Endometrium (tissue), 2 donors: Measurements from ENCODE around the gene TMEM53.
"Not testable (repeated sequence)": the region's sequence is repeated elsewhere in the genome, so short reads cannot be mapped to it uniquely, and the experiment has no call there.

Experiments used
- FAIRE-seq: peaks from 2 replicates; lab custom pipeline; 2012; peaks lifted over from hg19 to GRCh38; lab: Jason Lieb, UNC
- donor health status: control.
- donor health status: control.

TMEM53 gene

DNA sequence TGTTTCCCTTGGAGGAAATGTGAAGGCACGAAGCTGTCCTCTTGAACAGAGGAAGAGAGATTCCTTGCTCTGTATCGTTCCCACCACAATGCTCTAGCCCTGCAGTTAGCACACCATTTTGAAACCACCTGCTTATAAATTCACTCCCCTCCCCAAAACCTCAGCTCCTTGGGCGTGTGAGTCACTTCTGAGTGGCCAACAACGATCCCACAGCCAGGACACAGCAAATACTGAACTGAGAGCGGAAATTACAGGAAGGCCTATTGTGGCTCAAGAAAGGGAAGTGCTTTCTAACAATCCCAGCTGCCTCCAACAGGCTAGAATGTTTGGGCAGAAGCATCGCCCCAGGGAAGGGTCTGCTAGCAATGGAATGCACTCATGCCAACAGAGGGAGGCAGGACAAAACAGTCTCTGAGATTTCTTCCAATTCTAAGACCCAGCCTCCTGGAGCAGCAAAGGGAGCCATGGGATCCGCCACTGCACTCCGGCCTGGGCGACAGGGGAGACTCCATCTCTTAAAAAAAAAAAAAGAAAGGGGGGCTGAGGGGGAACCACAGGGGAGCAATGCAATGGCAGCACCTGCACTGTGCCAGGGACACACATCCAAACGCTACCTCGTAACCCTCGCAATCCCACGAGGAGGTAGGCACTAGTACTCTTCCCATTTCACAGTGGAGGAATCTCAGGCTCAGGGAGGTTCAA, 1.9 kb downstream of the TMEM53 start:
- FAIRE-seq: no peak

DNA sequence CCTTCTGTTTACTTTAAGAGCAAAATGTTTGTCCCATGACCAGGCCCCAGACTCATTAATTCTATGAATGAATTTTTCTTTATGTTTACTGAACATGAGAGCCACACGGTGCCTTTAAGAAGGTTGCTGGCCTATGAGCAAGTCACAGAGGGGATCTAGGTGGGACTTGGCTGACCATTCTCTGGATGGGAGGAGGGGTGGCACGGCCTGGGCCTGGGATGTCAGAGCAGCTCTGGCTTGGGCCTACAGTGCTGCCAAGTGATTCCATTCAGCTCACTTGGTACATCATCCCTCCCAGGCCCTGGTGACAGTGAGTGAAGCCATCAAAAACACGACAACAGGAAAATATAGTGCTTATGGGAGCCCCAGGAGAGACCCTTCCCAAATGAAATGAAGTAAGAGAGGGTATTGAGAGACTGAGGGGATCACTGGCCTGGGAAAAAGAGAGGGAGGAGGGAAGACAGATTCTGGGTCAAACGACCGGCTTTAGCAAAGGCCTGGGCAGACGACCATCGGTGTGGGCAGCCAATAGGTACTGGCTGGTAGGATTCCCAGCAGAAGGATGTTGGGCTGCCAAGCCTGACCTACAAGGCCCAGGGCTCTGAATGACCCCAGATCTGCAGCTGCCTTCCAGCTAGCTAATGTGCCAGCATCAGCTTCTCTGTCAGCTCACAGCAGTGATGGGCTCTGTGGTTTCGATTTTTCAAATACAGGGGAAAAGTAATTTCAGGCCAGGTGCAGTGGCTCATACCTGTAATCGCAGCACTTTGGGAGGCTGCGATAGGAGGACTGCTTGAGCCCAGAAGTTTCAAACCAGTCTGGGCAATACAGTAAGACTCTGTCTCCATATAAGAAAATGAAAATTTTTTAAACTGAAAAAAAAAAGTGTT, 3.3 kb downstream of the TMEM53 start:
- FAIRE-seq: no peak

DNA sequence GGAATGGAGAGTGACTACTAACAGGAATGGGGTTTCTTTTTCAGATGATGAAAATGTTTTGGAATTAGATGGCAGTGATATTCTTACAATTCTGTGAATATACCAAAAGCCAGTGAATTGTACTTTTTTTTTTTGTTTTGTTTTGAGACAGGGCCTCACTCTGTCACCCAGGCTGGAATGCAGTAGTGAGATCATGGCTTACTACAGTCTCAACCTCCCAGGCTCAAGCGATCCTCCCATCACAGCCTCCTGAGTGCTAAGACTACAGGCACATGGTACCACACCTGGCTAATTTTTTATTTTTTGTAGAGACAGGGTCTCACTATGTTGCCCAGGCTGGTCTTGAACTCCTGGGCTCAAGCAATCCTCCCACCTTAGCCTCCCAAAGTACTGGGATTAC, 7.6 kb downstream of the TMEM53 start:
- not testable (repeated sequence) for FAIRE-seq

GRCh38 chr1:44664730-44665370, 9.4 kb downstream of the TMEM53 start:
- FAIRE-seq: no peak

DNA sequence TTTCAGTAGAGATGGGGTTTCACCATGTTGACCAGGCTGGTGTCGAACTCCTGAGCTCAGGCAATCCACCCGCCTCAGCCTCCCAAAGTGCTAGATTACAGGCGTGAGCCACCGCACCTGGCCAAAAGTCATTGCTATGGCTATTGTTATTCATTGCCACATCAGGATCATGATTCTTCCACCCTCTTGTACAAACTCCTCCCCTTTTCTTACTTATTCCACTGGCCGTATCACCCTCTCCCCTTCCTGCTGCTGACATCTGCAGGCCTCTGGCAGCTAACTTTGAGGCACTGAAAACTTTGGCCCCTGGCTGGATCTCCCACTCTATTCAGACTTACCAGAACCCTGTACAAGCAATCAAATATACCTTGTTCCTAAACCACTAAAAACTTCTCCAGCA, 10.9 kb downstream of the TMEM53 start:
- no peak for FAIRE-seq

GRCh38 chr1:44662683-44663030, 11.6 kb downstream of the TMEM53 start:
- no peak for FAIRE-seq

DNA sequence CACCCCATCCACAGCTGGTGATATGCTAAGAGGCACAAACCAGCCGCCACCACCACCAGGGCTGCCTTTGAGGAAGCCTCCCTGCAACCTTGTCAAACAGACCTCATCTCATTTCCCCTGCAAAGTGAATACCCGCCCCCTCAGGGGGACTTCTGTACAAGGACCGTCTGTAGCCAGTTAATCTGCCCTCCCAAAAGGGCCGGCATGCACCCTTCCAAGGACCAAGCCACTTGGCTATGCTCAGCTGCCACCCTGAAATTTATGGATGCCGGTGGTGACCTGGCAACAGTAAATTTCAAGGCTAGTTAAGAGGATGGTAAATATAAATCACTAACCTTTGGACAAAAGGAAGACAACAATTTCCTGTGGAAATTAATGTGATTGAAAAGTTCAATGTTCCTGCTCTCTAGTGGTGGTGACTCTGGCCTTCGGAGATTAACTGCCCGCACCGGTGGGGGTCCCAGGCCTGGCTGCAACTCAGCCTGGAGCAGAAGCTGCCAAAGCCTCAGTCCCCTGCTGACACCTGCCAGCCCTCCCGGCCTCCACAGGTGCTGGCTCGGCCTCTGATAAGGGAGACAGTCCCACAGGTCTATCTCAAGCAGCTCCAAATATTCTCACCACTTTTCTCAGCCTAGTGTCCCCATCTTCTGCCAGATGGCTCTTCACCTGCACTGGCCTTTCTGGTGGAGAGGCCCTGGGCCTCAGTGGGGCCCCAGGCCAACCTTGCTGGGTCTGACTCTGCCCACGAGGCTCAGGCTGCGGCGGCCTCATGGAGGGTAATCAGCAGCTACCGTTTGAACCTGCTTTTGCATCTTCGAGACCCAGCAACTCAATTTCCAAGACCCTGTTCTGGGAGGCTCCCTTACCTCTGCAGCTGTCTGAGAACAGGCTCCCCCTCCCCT, 12.2 kb downstream of the TMEM53 start:
- FAIRE-seq: no peak

GRCh38 chr1:44660176-44660575, 14.1 kb downstream of the TMEM53 start:
- FAIRE-seq: no peak

- no peak for FAIRE-seq
Measured at GRCh38 chr1:44659566-44659965, 14.7 kb downstream of the TMEM53 start.

- FAIRE-seq: no peak
Measured at GRCh38 chr1:44655609-44656008, 18.7 kb downstream of the TMEM53 start.

DNA sequence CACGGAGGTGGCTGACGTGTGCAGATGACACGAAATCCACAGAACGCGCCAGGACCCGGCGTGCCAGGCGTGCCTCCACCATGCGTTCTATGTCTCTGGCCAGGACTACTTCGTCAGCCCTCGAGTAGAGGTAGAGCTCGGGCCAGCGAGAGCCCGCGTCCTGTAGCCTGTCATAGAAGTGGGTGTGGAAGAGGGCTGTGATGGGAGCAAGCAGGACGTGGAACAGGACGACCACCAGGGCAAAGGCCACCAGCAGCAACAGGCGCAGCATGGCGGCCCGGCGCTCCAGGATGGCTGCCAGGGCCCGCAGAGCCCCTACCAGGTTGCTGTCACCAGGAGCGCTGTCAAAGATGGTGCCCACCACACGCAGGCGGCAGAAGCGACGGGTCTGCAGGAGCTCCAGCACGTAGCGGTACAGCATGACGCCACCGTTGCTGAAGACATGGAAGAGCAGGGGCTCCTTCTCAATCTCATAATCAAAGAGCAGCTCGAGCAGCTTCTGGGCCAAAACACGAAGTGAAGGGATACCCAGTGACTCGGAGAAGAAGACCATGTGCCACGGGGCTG, 19.6 kb downstream of the TMEM53 start:
- no peak for FAIRE-seq

- no peak for FAIRE-seq
Measured at GRCh38 chr1:44653107-44653964, 20.9 kb downstream of the TMEM53 start.

DNA sequence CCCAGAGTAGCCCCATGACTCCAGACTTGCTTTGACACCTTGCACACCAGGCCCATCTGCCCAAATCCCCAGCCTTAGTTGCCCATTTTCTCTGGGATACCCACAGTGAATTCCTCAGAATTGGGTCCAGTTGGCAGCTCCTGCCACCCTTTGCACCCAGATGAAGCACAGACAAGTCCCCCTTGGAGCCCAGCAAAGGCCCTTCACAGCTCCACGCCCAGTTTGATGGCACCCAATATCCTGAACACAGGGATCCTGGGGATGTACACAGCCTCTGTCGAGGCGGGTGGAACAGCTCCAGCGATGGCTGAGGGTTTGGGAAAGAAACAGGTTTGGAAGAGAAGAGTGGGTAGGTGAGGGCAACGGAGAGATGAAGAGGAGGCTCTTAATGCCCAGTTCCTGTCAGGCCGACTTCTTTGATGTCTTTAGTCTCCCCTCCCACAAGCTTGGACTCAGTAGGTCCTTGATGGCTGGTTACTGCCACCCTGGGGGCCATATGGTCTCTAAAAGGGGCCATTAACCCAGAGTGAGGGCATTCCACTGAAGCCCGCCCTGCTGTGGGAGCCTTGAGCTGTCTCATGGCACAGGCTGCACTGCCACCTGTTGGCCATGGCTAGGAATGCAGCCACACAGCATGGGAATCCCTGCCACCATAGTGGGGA, 21.7 kb downstream of the TMEM53 start:
- FAIRE-seq: no peak

DNA sequence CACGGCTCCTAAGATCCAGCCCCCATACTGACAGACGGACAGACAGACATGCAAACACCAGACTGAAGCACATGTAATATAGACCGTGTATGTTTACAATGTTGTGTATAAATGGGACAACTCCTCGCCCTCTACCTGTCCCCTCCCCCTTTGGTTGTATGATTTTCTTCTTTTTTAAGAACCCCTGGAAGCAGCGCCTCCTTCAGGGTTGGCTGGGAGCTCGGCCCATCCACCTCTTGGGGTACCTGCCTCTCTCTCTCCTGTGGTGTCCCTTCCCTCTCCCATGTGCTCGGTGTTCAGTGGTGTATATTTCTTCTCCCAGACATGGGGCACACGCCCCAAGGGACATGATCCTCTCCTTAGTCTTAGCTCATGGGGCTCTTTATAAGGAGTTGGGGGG, 23.2 kb downstream of the TMEM53 start:
- FAIRE-seq: no peak

DNA sequence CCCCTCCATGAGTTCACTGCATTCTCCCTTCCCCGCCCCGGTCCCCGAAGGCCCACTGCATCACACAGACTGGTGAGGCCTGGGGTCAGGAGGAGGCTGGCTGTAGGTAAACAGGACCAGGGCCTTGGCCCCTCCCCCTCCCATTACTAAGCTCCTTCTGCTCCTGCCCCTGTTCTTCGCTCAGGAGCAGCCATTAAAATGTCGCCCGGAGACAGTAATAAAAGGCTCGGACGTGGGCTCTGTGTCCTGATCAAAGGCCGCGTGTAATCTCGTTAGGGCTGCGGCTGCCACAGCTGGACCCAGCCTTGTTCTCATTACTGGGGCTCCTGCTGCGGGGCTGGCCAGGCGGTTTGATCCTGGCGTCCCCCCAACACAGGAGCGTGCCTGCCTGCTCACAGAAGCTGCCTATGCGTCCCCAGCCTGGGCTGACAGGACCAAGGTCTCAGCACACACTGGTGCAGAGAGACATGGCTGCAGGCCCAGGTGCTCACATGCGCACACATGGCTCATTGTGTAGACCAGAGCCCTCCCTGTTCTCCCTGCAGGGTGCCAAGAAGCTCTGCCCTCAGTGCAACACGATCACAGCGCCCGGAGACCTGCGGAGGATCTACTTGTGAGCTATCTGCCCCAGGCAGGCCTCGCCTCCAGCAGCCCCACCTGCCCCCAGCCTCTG, 24.0 kb downstream of the TMEM53 start:
- FAIRE-seq: no peak

DNA sequence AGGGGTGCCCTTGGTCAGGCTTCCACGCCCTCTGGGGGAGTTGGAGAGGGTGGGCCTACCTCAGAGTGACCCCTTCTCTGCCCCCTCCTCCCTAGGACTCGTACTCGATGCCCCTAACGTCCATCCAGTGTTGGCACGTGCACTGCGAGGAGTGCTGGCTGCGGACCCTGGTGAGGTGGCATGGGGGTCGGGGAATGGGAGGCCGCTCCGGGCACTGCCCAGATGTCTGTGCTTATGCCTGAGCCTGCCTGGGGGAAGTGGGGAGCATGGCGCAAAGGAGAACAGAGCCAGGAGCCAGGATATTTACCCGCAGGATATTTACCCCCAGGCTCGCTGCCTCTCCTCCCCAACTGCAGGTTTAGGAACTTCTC, 24.5 kb downstream of the TMEM53 start:
- FAIRE-seq: no peak

GRCh38 chr1:44648529-44649250, 25.6 kb downstream of the TMEM53 start:
- no peak for FAIRE-seq

DNA sequence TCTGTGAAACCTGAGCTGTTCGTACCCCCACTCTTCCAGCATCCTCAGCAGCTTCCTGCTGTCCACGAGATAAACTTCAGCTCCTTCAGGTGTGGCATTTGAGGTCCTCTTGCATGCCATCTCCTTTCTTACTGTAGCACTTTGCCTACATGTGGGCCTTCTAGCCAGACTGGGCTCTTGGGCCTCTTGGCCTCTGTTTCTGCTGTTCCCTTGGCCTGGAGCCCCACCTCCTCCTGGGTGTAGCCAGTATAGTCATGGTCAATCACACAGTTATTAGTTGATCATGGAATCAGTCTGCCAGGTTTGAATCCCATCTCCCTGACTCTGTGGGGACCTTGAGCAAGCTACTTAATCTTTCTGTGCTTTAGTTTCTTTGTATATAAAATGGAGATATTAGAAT, 26.4 kb downstream of the TMEM53 start:
- no peak for FAIRE-seq
